IMR-90 (cell line): ENCODE measurements around the gene BAMBI. TPM values are rescaled to one million over a fixed set of nuclear protein-coding genes. Genes with fewer than 3 reads are reported as not detected.

Experiments used
- ATAC-seq: fragments of 200-7000 bp; cut with Tn5 transposase; 2 replicates; pipeline ENCODE4 v1.9.1; 2020; ENCODE audit warnings: low read depth, mild to moderate bottlenecking, moderate library complexity
- BruUV-seq: library from RNA; stranded (reverse); fragments of 400-500 nt; replicated peaks from 2 replicates; lab custom pipeline; 2021; lab: Mats Ljungman, UMichigan
- CTCF ChIA-PET: fragments of 300-600 bp; formaldehyde crosslinking; extraction: SDS; loops from one replicate; lab custom pipeline; 2021; ENCODE audit warnings: antibody characterized with exemption; lab: Yijun Ruan, JAX
- POLR2A ChIA-PET: fragments of 300-600 bp; sonication (Branson Sonifier 250); formaldehyde crosslinking; loops from one replicate; lab custom pipeline; 2022; ENCODE audit warnings: antibody characterized with exemption; ENCODE audit not compliant: unreplicated experiment; lab: Charles Lee
- DNase-seq: peaks from one replicate; pipeline ENCODE4 v3.0.0; 2013
- H2AFZ ChIP-seq: replicated peaks from 2 replicates; pipeline ENCODE3; 2013; ENCODE audit warnings: low read length, mild to moderate bottlenecking; ENCODE audit not compliant: poor library complexity
- H2AK5ac ChIP-seq: 2 replicates; pipeline ENCODE4 v1.6.1; 2013; ENCODE audit warnings: low read depth, low read length, inconsistent platforms
- H2AK9ac ChIP-seq: replicated peaks from 2 replicates; pipeline ENCODE3; 2013; ENCODE audit warnings: mild to moderate bottlenecking, low read depth, low read length, moderate library complexity; ENCODE audit not compliant: poor library complexity
- H2BK120ac ChIP-seq: 2 replicates; pipeline ENCODE4 v1.6.1; 2013; ENCODE audit warnings: low read depth, low read length, inconsistent platforms
- H2BK15ac ChIP-seq: 3 replicates; pipeline ENCODE4 v1.6.1; 2013; ENCODE audit warnings: low read depth, low read length, inconsistent platforms
- H2BK20ac ChIP-seq: 2 replicates; pipeline ENCODE4 v1.6.1; 2013; ENCODE audit warnings: low read depth, mild to moderate bottlenecking, inconsistent platforms, low read length, moderate library complexity
- H2BK5ac ChIP-seq: 2 replicates; pipeline ENCODE4 v1.6.1; 2013; ENCODE audit warnings: mild to moderate bottlenecking, low read depth, low read length, inconsistent platforms; ENCODE audit not compliant: poor library complexity, severe bottlenecking
- H3K14ac ChIP-seq: replicated peaks from 2 replicates; pipeline ENCODE4 v1.6.1; 2013; ENCODE audit warnings: low read depth, low read length, inconsistent platforms
- H3K18ac ChIP-seq: 2 replicates; pipeline ENCODE4 v1.6.1; 2013; ENCODE audit warnings: low read depth, low read length, control low read depth
- H3K23ac ChIP-seq: 2 replicates; pipeline ENCODE4 v1.6.1; 2013; ENCODE audit warnings: low read depth, low read length, inconsistent platforms
- H3K27ac ChIP-seq: 2 replicates; pipeline ENCODE4 v1.5.1; 2013; ENCODE audit warnings: mild to moderate bottlenecking, control low read depth, low read length; ENCODE audit not compliant: insufficient read depth
- H3K27me3 ChIP-seq: 2 replicates; pipeline ENCODE4 v1.6.1; 2013; ENCODE audit warnings: low read length; ENCODE audit not compliant: control insufficient read depth, insufficient read depth
- H3K36me3 ChIP-seq: 2 replicates; pipeline ENCODE4 v1.6.1; 2013; ENCODE audit warnings: low read length, mixed read lengths; ENCODE audit not compliant: control insufficient read depth, insufficient read depth
- H3K4ac ChIP-seq: 2 replicates; pipeline ENCODE4 v1.6.1; 2013; ENCODE audit warnings: low read depth, low read length, inconsistent platforms
- H3K4me1 ChIP-seq: 2 replicates; pipeline ENCODE4 v1.6.1; 2013; ENCODE audit warnings: low read length, mixed read lengths; ENCODE audit not compliant: control insufficient read depth, insufficient read depth
- H3K4me2 ChIP-seq: 2 replicates; pipeline ENCODE4 v1.6.1; 2013; ENCODE audit warnings: low read depth, mild to moderate bottlenecking, control low read depth, low read length, moderate library complexity
- H3K4me3 ChIP-seq: 2 replicates; pipeline ENCODE4 v1.5.1; 2013; ENCODE audit warnings: low read depth, mild to moderate bottlenecking, control low read depth, low read length, moderate library complexity; ENCODE audit not compliant: insufficient read depth
- H3K56ac ChIP-seq: 2 replicates; pipeline ENCODE4 v1.6.1; 2013; ENCODE audit warnings: low read length, inconsistent platforms; ENCODE audit not compliant: insufficient read depth; ENCODE audit errors: extremely low read depth
- H3K79me1 ChIP-seq, 2 experiments: 2 replicates each; pipeline ENCODE4 v1.6.1; 2013; ENCODE audit warnings: low read length in 2 of 2, inconsistent platforms in 1 of 2, low read depth in 1 of 2
- H3K9ac ChIP-seq: 2 replicates; pipeline ENCODE4 v1.6.1; 2013; ENCODE audit warnings: low read depth, low read length, control low read depth
- H3K9me1 ChIP-seq: 2 replicates; pipeline ENCODE4 v1.6.1; 2013; ENCODE audit warnings: low read length, inconsistent platforms; ENCODE audit not compliant: insufficient read depth
- H3K9me3 ChIP-seq: 2 replicates; pipeline ENCODE4 v1.6.1; 2013; ENCODE audit warnings: low read length; ENCODE audit not compliant: control insufficient read depth, insufficient read depth
- H4K20me1 ChIP-seq: 2 replicates; pipeline ENCODE4 v1.6.1; 2013; ENCODE audit warnings: low read length, inconsistent platforms; ENCODE audit not compliant: insufficient read depth
- H4K5ac ChIP-seq: 2 replicates; pipeline ENCODE4 v1.6.1; 2013; ENCODE audit warnings: mild to moderate bottlenecking, low read depth, low read length, control low read depth
- H4K8ac ChIP-seq, 2 experiments: 2 replicates each; pipeline ENCODE4 v1.6.1; 2013; ENCODE audit warnings: low read depth in 2 of 2, low read length in 2 of 2, control low read depth in 1 of 2, inconsistent platforms in 1 of 2
- H4K91ac ChIP-seq: 2 replicates; pipeline ENCODE4 v1.6.1; 2013; ENCODE audit warnings: low read depth, low read length, inconsistent platforms; ENCODE audit not compliant: insufficient read depth
- BHLHE40 ChIP-seq: fragments of 150-350 bp; IDR thresholded peaks from 2 replicates; pipeline ENCODE4 v1.6.1; 2016; ENCODE audit warnings: mild to moderate bottlenecking, low read depth, low read length
- CEBPB ChIP-seq: IDR thresholded peaks from 2 replicates; pipeline ENCODE4 v1.6.1; 2012; ENCODE audit warnings: low read depth, low read length, improper control_type of control experiment
- FOS ChIP-seq: fragments of 150-350 bp; IDR thresholded peaks from 2 replicates; pipeline ENCODE4 v1.6.1; 2016; ENCODE audit warnings: low read depth, low read length
- MAZ ChIP-seq: IDR thresholded peaks from 2 replicates; pipeline ENCODE4 v1.6.1; 2012; ENCODE audit warnings: low read depth, mild to moderate bottlenecking, low read length, improper control_type of control experiment, moderate library complexity, borderline replicate concordance
- RAD21 ChIP-seq: IDR thresholded peaks from 2 replicates; pipeline ENCODE4 v1.6.1; 2012; ENCODE audit warnings: low read length, improper control_type of control experiment
- RFX5 ChIP-seq: IDR thresholded peaks from 2 replicates; pipeline ENCODE4 v1.8.0; 2012; ENCODE audit warnings: low read depth, mild to moderate bottlenecking, low read length, moderate library complexity
- WGBS, 2 experiments: methylation state at CpG; one replicate each; pipeline versions ENCODE4 v1.1.5 to v1.1.7; 2013; ENCODE audit warnings: missing lambda C conversion rate in 2 of 2; ENCODE audit not compliant: insufficient read length in 1 of 2; ENCODE audit errors: extremely low coverage in 2 of 2; 5-methylcytosine and 5-hydroxymethylcytosine counted together
- dilution Hi-C: fragments of 300-500 bp; cut with HindIII; formaldehyde crosslinking; loops from one replicate; pipeline ENCODE4 v1.14.3; 2018; ENCODE audit warnings: low sequenced_read_pairs; ENCODE audit not compliant: unreplicated experiment
- in situ Hi-C: fragments of 300-500 bp; cut with MboI; formaldehyde crosslinking; loops from 3 replicates; pipeline ENCODE4 v1.14.3; 2019; ENCODE audit warnings: low sequenced_read_pairs, inconsistent platforms, mixed read lengths
- intact Hi-C: fragments of 100-400 bp; cut with micrococcal nuclease; formaldehyde crosslinking; loops from 2 replicates; pipeline ENCODE4 v1.10.0; 2022
- polyA plus RNA-seq, 3 experiments: library from polyadenylated mRNA; depleted of rRNA; stranded (reverse); fragments of >200 nt; gene quantifications; 2 replicates each; pipeline ENCODE4 v1.2.3, GENCODE V29; 2012; ENCODE audit warnings: low replicate concordance in 1 of 3
- total RNA-seq: library from RNA; depleted of rRNA; stranded (reverse); fragments of >200 nt; gene quantifications from 2 replicates; pipeline ENCODE4 v1.2.3, GENCODE V29; 2012
- TF ChIP-seq, protein P1 (sequence below): conservative IDR thresholded peaks from 2 replicates; pipeline ENCODE4 v1.5.1; 2012; ENCODE audit warnings: mild to moderate bottlenecking, low read depth, low read length, improper control_type of control experiment
- TF ChIP-seq, protein P2 (sequence below): fragments of 150-350 bp; IDR thresholded peaks from 2 replicates; pipeline ENCODE4 v1.6.1; 2016; ENCODE audit warnings: low read depth, mild to moderate bottlenecking, low read length, moderate library complexity, borderline replicate concordance
- TF ChIP-seq, protein P3 (sequence below): fragments of 150-350 bp; IDR thresholded peaks from 2 replicates; pipeline ENCODE4 v1.6.1; 2017; ENCODE audit warnings: mild to moderate bottlenecking, antibody characterized with exemption, low read length, low read depth

BAMBI gene
- total and polyA plus RNA-seq, 2 of the 4 experiments (the other 2 are of a cell fraction): 14.4 to 19.4 TPM

DNA sequence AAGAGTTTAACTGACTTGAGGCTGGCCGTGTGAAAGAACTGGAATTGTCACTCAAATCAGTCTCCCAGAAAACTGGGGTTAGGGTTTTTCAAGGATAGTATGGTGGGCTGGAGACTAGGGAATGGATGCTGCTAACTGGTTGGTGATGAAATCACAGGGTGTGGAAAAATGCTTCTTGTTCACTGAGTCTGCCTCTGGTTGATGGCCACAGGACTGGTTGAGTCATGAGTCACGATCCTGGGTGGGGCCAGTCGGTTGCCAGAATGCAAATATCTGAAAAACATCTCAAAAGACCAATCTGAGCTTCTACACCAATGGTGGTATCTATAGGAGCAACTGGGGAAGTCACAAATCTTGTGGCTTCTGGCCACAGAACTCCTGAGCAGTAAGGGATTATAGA, 16.3 kb upstream of the BAMBI start:
- Histone ChIP-seq H3K18ac (no peak overlapping the region; the same call in 1 of the 2 replicates), H3K14ac (peak overlapping the region; percentile 63; the same call in 1 of the 2 replicates), H3K9me1 (peaks cover 7% of the 10 kb centered on the region; the same call in 1 of the 2 replicates), H3K27me3 (no peaks in the 10 kb centered on the region; the same call in 1 of the 2 replicates), H2AFZ (peak overlapping the region; percentile 78), H4K20me1 (no peaks in the 10 kb centered on the region), H4K8ac (peak overlapping the region in 1 of 2 experiments; percentile 80; a peak in 2 of 4 replicates), H2BK20ac (peak overlapping the region; percentile 93), H3K36me3 (no peaks in the 10 kb centered on the region), H4K91ac (peak overlapping the region; percentile 84), H3K4ac (peak overlapping the region; percentile 90), H3K9me3 (no peaks in the 10 kb centered on the region), H2BK15ac (peak overlapping the region; percentile 13; the same call in 1 of the 3 replicates), H2BK120ac (peak overlapping the region; percentile 90), H3K9ac (no peak overlapping the region), H2BK5ac (no peak overlapping the region), H3K56ac (no peak overlapping the region), H3K4me3 (no peak overlapping the region), H3K27ac (no peak overlapping the region), H3K23ac (peak overlapping the region; percentile 83; the same call in 1 of the 2 replicates), H3K4me1 (peaks cover 6% of the 10 kb centered on the region), H2AK9ac (peak overlapping the region; percentile 77), H3K4me2 (no peak overlapping the region), H2AK5ac (no peak overlapping the region; the same call in 1 of the 2 replicates), H4K5ac (no peak overlapping the region), H3K79me1 (no peaks in the 10 kb centered on the region)
- ChIA-PET POLR2A (interaction anchor here (0.6 kb wide), 1 partner anchor 40 kb away, joined by 3 read pairs; no protein-coding TSS in a partner anchor), CTCF (no interaction called here)
- ATAC-seq: peak; percentile 70
- TF ChIP-seq BHLHE40: peak; percentile 76; the same call in 1 of the 2 replicates
- TF ChIP-seq, protein P1, sequence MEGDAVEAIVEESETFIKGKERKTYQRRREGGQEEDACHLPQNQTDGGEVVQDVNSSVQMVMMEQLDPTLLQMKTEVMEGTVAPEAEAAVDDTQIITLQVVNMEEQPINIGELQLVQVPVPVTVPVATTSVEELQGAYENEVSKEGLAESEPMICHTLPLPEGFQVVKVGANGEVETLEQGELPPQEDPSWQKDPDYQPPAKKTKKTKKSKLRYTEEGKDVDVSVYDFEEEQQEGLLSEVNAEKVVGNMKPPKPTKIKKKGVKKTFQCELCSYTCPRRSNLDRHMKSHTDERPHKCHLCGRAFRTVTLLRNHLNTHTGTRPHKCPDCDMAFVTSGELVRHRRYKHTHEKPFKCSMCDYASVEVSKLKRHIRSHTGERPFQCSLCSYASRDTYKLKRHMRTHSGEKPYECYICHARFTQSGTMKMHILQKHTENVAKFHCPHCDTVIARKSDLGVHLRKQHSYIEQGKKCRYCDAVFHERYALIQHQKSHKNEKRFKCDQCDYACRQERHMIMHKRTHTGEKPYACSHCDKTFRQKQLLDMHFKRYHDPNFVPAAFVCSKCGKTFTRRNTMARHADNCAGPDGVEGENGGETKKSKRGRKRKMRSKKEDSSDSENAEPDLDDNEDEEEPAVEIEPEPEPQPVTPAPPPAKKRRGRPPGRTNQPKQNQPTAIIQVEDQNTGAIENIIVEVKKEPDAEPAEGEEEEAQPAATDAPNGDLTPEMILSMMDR: no peak
- TF ChIP-seq MAZ: 0 out of 2 replicates have a peak, but pooled peaks have one; percentile 37
- TF ChIP-seq, protein P2, sequence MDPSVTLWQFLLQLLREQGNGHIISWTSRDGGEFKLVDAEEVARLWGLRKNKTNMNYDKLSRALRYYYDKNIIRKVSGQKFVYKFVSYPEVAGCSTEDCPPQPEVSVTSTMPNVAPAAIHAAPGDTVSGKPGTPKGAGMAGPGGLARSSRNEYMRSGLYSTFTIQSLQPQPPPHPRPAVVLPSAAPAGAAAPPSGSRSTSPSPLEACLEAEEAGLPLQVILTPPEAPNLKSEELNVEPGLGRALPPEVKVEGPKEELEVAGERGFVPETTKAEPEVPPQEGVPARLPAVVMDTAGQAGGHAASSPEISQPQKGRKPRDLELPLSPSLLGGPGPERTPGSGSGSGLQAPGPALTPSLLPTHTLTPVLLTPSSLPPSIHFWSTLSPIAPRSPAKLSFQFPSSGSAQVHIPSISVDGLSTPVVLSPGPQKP: no peak
- TF ChIP-seq CEBPB: peak; percentile 92
- TF ChIP-seq FOS: peak; percentile 63; the same call in 1 of the 2 replicates
- no peak for TF ChIP-seq RAD21
- no peak for TF ChIP-seq RFX5
- TF ChIP-seq, protein P3, sequence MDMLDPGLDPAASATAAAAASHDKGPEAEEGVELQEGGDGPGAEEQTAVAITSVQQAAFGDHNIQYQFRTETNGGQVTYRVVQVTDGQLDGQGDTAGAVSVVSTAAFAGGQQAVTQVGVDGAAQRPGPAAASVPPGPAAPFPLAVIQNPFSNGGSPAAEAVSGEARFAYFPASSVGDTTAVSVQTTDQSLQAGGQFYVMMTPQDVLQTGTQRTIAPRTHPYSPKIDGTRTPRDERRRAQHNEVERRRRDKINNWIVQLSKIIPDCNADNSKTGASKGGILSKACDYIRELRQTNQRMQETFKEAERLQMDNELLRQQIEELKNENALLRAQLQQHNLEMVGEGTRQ: peak; percentile 10; the same call in 1 of the 2 replicates
- dilution Hi-C loops: no loop called here
- in situ Hi-C loops: no loop called here
- 100% methylated on average over 1 of the region's 3 CpGs; no CpG with 5 or more reads in 1 of the 2 experiments for WGBS, 2 experiments
- no TSS peak for BruUV-seq
- intact Hi-C loops: loop anchor here (2.0 kb wide), 1 partner anchor 32 kb away; no protein-coding TSS in a partner anchor
- DNase-seq: peak; percentile 85
